Esophagus squamous epithelium (tissue), 5 donors: Measurements from ENCODE around the gene ZNF512B. TPM values are rescaled to one million over a fixed set of nuclear protein-coding genes. Genes with fewer than 3 reads are reported as not detected.
A peak's percentile ranks its signal among the peaks of the same experiment; 100 is the strongest.

Experiments used
- DNase-seq: peaks from one replicate; lab custom pipeline; 2025; lab: John Stamatoyannopoulos, UW
- H3K27ac ChIP-seq, 4 donors: fragments of 200-600 bp; sonication (generic); one replicate each; pipeline ENCODE4 v1.5.1; 2016 to 2019; ENCODE audit warnings: mild to moderate bottlenecking in 1 of 4
- H3K27me3 ChIP-seq, 4 donors: fragments of 200-600 bp; sonication (generic); 1 replicate in 3 of 4; 2 replicates in 1 of 4; pipeline versions ENCODE4 v1.5.1 to v1.6.0; 2017 to 2021; ENCODE audit warnings: antibody characterized with exemption in 1 of 4
- H3K36me3 ChIP-seq, 3 donors: fragments of 200-600 bp; sonication (generic); one replicate each; pipeline ENCODE4 v1.5.1; 2016 to 2019
- H3K4me1 ChIP-seq, 3 donors: fragments of 200-600 bp; sonication (generic); one replicate each; pipeline ENCODE4 v1.5.1; 2017 to 2019
- H3K4me3 ChIP-seq, 4 donors: fragments of 200-600 bp; sonication (generic); 1 replicate in 3 of 4; 2 replicates in 1 of 4; pipeline ENCODE4 v1.5.1; 2016 to 2019; ENCODE audit warnings: mild to moderate bottlenecking in 2 of 4, moderate library complexity in 1 of 4
- H3K9me3 ChIP-seq, 3 donors: fragments of 200-600 bp; sonication (generic); one replicate each; pipeline ENCODE4 v1.5.1; 2016 to 2019
- POLR2A ChIP-seq, 4 donors: fragments of 450-650 bp; IDR thresholded peaks; one replicate each; pipeline ENCODE4 v1.6.1; 2017; ENCODE audit warnings: antibody characterized with exemption in 4 of 4, mild to moderate bottlenecking in 4 of 4, moderate library complexity in 3 of 4
- WGBS, 2 donors: methylation state at CpG; one replicate each; pipeline ENCODE4 v1.1.5; 2018; 5-methylcytosine and 5-hydroxymethylcytosine counted together
- intact Hi-C: fragments of 100-400 bp; cut with DNase I; formaldehyde crosslinking; loops from one replicate; pipeline ENCODE4 v1.15.0; 2022
- total RNA-seq, 4 donors: library from RNA; depleted of rRNA; stranded (reverse); fragments of >200 nt; gene quantifications; one replicate each; pipeline ENCODE4 v1.1.0, GENCODE V29; 2016
- TF ChIP-seq, protein P1 (sequence below), 6 experiments: fragments of 450-650 bp in 4 of 6; fragments of 200-600 bp in 2 of 6; sonication (generic) in 2 of 6; IDR thresholded peaks; one replicate each; pipeline ENCODE4 v1.5.1; 2016 to 2019; ENCODE audit warnings: antibody characterized with exemption in 6 of 6, mild to moderate bottlenecking in 4 of 6, moderate library complexity in 4 of 6
- donor health status: DM: yes; HTN: yes; CAD: no.

The ZNF512B gene
- total RNA-seq, 4 donors from 2014 or later, result 10.7 to 17.6 (median 14.2) TPM

DNA sequence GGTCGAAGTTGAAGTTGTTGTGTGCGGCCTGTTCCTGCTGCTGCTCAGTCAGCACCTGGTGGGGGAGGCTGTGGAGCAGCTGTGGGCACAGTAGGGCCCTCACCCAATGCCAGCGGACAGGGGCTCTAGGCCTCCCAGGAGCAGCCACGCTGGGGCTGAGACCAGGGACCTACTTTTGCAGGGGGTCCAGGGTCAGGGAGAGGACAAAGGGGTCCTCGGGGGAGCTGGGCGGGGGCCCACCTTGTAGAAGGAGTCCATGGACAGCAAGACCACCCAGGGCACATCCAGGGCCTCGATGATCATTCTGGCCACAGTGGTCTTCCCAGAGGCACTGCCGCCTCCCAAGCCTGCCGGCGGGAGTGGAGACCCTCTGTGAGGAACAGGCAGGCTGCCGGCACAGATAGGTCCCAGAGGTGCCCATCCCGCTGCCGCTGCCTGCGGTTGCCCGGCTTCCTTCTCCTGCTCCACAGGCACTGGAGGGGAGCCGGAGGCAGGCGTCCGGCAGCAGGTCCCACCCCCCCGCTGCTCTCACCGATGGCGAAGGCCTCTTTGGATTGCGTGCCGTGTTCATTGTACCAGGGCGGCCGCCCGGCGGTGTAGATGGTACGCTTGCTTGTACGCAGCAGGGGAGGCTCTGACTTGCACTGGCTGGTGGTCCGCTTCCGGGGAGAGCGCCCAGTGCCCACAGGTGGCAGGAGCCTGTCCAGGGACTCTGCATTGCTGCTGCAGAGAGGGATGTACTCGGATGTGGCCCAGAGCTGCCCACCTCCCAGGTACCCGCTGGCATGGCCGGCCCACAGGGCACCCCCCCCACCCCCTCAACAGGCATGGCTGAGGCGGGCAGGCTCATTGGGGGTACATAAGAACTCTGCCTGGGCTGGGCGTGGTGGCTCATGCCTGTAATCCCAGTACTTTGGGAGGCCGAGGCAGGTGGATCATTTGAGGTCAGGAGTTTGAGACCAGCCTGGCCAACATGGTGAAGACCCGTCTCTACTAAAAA, 23.5 kb downstream of the ZNF512B start:
- no peak for DNase-seq
- intact Hi-C loops, result no loop called here
- WGBS, 2 donors, result 72 to 96% methylated on average over 4 of the region's 39 CpGs
- no peaks in the 10 kb centered on the region for H3K9me3 ChIP-seq
- no peaks in the 10 kb centered on the region for H3K27me3 ChIP-seq
- peaks cover 45 to 86% (median 59%) of the 10 kb centered on the region in 3 donors for H3K4me1 ChIP-seq
- TF ChIP-seq, protein P1, sequence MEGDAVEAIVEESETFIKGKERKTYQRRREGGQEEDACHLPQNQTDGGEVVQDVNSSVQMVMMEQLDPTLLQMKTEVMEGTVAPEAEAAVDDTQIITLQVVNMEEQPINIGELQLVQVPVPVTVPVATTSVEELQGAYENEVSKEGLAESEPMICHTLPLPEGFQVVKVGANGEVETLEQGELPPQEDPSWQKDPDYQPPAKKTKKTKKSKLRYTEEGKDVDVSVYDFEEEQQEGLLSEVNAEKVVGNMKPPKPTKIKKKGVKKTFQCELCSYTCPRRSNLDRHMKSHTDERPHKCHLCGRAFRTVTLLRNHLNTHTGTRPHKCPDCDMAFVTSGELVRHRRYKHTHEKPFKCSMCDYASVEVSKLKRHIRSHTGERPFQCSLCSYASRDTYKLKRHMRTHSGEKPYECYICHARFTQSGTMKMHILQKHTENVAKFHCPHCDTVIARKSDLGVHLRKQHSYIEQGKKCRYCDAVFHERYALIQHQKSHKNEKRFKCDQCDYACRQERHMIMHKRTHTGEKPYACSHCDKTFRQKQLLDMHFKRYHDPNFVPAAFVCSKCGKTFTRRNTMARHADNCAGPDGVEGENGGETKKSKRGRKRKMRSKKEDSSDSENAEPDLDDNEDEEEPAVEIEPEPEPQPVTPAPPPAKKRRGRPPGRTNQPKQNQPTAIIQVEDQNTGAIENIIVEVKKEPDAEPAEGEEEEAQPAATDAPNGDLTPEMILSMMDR (IDR thresholded peaks at IDR 0.05), result no peak
- no peak for TF ChIP-seq POLR2A (IDR thresholded peaks at IDR 0.05)
- peak overlapping the region in 2 of 4 donors; percentile 94 to 99 for H3K27ac ChIP-seq
- H3K36me3 ChIP-seq, result peaks cover 14 to 48% (median 26%) of the 10 kb centered on the region in 3 donors
- H3K4me3 ChIP-seq, result no peak overlapping the region

DNA sequence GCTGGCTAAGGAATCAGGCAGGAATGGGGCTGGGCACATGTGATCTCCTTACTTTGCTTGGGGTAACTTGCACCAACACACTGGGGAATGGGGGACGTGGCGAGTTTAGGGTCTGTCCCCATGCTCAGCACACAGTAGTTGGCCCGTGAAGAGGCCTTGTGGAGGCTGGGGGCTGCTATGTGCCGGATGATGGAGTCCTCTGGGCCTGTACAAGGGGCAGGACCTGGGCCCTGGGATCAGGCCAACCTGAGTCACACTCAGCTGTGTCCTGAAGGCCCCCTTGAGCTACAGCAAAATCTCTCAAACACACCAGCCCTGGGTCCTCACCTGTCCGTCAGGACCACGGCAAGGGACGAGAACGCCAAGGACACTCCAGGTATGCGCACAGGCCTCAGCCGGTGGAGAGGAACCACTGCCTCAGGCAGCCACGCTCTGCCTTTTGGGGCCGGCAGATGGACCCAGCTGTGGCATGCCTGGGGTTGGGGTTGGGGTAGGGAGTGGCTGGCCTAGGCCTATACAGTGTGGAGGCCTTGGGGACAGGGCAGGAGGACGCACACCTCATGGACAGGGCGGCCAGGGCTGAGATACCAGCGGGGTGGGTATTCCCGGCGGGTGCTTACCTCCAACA, 24.6 kb downstream of the ZNF512B start:
- no peak for TF ChIP-seq POLR2A (IDR thresholded peaks at IDR 0.05)
- TF ChIP-seq, protein P1 (IDR thresholded peaks at IDR 0.05), result no peak
- peaks cover 39 to 82% (median 48%) of the 10 kb centered on the region in 3 donors for H3K4me1 ChIP-seq
- no peak for DNase-seq
- intact Hi-C loops, result no loop called here
- peak overlapping the region in 1 of 4 donors; percentile 18 for H3K27ac ChIP-seq
- no peaks in the 10 kb centered on the region for H3K9me3 ChIP-seq
- H3K36me3 ChIP-seq, result peaks cover 25 to 59% (median 35%) of the 10 kb centered on the region in 3 donors
- no peaks in the 10 kb centered on the region for H3K27me3 ChIP-seq
- 40 to 89% methylated on average over 1 to 7 of the region's 17 CpGs for WGBS, 2 donors
- H3K4me3 ChIP-seq, result no peak overlapping the region

DNA sequence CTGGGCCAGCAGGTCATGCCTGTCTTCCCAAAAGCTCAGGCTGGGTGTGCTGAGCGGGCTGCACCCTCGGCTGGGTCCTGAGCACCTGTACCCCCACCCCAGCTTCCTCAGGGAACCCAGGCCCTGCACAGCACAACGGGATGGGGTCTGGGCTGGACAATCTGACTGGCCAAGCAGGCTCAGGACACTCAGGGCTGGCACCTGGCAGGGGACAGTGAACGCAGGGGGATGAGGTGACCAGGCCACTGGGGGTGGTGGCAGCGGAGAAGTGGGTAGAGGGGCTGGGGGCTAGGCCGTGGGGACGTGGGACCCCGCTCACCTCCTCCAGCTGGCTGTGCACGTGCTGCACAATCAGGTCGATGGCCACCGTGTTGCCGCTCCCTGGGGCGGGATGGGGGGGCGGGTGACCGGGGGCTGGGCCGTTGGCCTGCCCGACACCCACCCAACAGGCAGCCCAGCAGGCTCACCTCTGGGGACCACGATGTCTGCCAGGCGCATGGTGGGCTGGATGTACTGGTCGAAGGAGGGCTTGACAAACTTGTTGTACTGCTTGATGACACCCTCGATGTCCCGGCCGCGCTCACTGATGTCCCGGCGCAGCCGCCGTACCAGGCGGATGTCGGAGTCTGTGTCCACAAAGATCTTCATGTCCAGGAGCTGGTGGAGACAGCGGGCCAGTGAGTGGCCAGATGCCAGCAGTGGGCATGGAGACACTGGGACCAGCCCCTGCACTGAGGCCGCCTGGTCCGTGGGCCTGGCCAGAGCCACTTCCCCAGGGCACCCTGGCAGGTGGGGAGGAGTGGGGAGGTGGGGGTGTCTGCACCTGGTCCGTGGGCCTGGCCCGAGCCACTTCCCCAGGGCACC, 25.4 kb downstream of the ZNF512B start:
- no peak for TF ChIP-seq POLR2A (IDR thresholded peaks at IDR 0.05)
- TF ChIP-seq, protein P1 (IDR thresholded peaks at IDR 0.05), result no peak
- H3K4me3 ChIP-seq, result no peak overlapping the region
- peaks cover 29 to 67% (median 43%) of the 10 kb centered on the region in 3 donors for H3K36me3 ChIP-seq
- intact Hi-C loops, result no loop called here
- no peaks in the 10 kb centered on the region for H3K9me3 ChIP-seq
- peak overlapping the region in 3 of 4 donors; percentile 7 to 96 (median 90) for H3K27ac ChIP-seq
- WGBS, 2 donors, result 83 to 93% methylated on average over 4 to 6 of the region's 35 CpGs
- no peaks in the 10 kb centered on the region for H3K27me3 ChIP-seq
- DNase-seq, result no peak
- H3K4me1 ChIP-seq, result peaks cover 31 to 76% (median 40%) of the 10 kb centered on the region in 3 donors

DNA sequence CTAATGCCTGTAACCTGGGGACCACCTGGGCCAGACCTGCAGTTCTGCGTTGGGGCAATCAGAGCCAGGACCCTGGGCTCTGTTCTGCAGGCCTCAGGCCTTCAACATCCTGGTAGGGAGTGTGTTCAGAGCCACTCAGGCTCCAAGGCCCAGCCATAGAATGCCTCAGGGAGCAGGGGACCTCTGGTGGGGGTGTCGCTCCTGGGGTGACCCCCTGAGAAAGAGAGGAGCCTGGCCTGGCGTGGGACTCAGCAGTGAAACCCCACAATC, 26.0 kb downstream of the ZNF512B start:
- peak overlapping the region; percentile 90 to 96 (median 92) for H3K27ac ChIP-seq
- intact Hi-C loops, result no loop called here
- 93% methylated on average over 3 of the region's 3 CpGs; no CpG with 5 or more reads in 1 of the 2 donors for WGBS, 2 donors

More for the DNA sequence above, 26.0 kb downstream of the ZNF512B start:
- TF ChIP-seq, protein P1 (IDR thresholded peaks at IDR 0.05), result no peak
- no peak for TF ChIP-seq POLR2A (IDR thresholded peaks at IDR 0.05)
- Histone ChIP-seq H3K36me3 (peaks cover 29 to 73% (median 44%) of the 10 kb centered on the region in 3 donors), H3K4me3 (no peak overlapping the region), H3K27me3 (no peaks in the 10 kb centered on the region), H3K9me3 (no peaks in the 10 kb centered on the region), H3K4me1 (peaks cover 25 to 76% (median 34%) of the 10 kb centered on the region in 3 donors)
- no peak for DNase-seq
